Adipocyte (in vitro differentiated cells): ENCODE results near the gene CSMD2.

Experiments used
- DNase-seq: peaks from one replicate; pipeline ENCODE4 v3.0.0-alpha.2; 2015; ENCODE audit warnings: low read depth
- H3K27me3 ChIP-seq: replicated peaks from 2 replicates; pipeline ENCODE4 v1.7.0; 2013; ENCODE audit warnings: mild to moderate bottlenecking, low read length, moderate library complexity; ENCODE audit not compliant: control insufficient read depth, insufficient read depth
- H3K36me3 ChIP-seq: 2 replicates; pipeline ENCODE4 v1.7.0; 2013; ENCODE audit warnings: low read length, mild to moderate bottlenecking, moderate library complexity; ENCODE audit not compliant: control insufficient read depth, insufficient read depth, severe bottlenecking
- H3K4me1 ChIP-seq: 2 replicates; pipeline ENCODE4 v1.7.0; 2013; ENCODE audit warnings: mild to moderate bottlenecking, low read length, moderate library complexity; ENCODE audit not compliant: control insufficient read depth, insufficient read depth
- H3K4me3 ChIP-seq: 2 replicates; pipeline ENCODE4 v1.7.0; 2013; ENCODE audit warnings: mild to moderate bottlenecking, low read length, moderate library complexity
- H3K9ac ChIP-seq: 2 replicates; pipeline ENCODE4 v1.7.0; 2013; ENCODE audit warnings: mild to moderate bottlenecking, low read length, moderate library complexity
- H3K9me3 ChIP-seq: 2 replicates; pipeline ENCODE4 v1.7.0; 2013; ENCODE audit warnings: mild to moderate bottlenecking, low read length, moderate library complexity; ENCODE audit not compliant: control insufficient read depth

The CSMD2 gene

GRCh38 chr1:33949570-33949969 lies 215.5 kb downstream of the CSMD2 start:
- Histone ChIP-seq H3K4me1 (peaks cover 3% of the 10 kb centered on the region), H3K9ac (no peak overlapping the region), H3K27me3 (no peaks in the 10 kb centered on the region), H3K36me3 (no peaks in the 10 kb centered on the region), H3K9me3 (no peaks in the 10 kb centered on the region), H3K4me3 (no peak overlapping the region)
- no peak for DNase-seq

DNA sequence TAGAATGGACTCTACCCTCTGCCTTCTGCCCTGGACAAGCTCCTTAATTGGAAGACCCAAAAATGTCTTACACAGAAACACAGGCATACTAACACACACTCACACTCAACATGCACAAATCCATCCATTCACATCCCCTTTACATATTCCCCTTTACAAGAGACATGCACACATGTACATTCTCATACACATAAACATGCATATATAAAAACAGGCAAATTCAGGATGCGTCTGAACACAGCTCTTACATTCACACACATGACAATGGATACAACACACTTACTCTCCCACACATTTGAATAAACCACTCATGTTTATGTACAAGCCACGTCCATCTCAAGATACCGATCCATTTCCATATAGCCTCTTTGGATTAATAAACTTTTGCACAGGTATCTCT lies 216.7 kb downstream of the CSMD2 start:
- Histone ChIP-seq H3K4me1 (peaks cover 15% of the 10 kb centered on the region), H3K4me3 (no peak overlapping the region), H3K36me3 (no peaks in the 10 kb centered on the region), H3K9me3 (no peaks in the 10 kb centered on the region), H3K27me3 (no peaks in the 10 kb centered on the region), H3K9ac (no peak overlapping the region)
- DNase-seq = no peak

- Histone ChIP-seq H3K9ac (no peak overlapping the region), H3K4me3 (no peak overlapping the region), H3K36me3 (no peaks in the 10 kb centered on the region), H3K27me3 (no peaks in the 10 kb centered on the region), H3K9me3 (no peaks in the 10 kb centered on the region), H3K4me1 (peaks cover 22% of the 10 kb centered on the region)
- DNase-seq = no peak
Observed at GRCh38 chr1:33946836-33947235, 218.2 kb downstream of the CSMD2 start.

DNA sequence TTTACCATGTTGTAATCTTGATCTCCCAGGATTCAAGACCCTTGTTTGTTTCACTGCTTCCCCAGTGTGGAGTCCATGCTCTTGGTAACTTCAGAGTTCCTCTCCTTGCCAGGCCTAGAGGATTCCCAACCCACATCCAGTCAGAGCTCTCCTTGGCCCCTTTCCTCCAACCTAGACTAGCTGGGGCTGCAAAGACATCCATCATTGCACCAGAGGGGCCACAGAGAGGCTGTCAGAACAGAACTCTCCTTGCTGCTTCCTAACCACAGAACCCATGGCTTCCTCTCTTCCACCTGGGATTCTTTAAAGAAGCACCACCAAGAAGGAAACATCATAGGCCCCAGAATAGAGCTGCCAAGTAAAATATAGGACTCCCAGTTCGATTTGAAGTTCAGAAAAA lies 220.2 kb downstream of the CSMD2 start:
- H3K36me3 ChIP-seq = no peaks in the 10 kb centered on the region
- no peaks in the 10 kb centered on the region for H3K27me3 ChIP-seq
- H3K9ac ChIP-seq = no peak overlapping the region
- no peak for DNase-seq
- no peak overlapping the region for H3K4me3 ChIP-seq
- peaks cover 22% of the 10 kb centered on the region for H3K4me1 ChIP-seq
- no peaks in the 10 kb centered on the region for H3K9me3 ChIP-seq

GRCh38 chr1:33943978-33944377 lies 221.1 kb downstream of the CSMD2 start:
- no peak overlapping the region for H3K4me3 ChIP-seq
- peak; percentile 85 for DNase-seq
- no peaks in the 10 kb centered on the region for H3K36me3 ChIP-seq
- H3K27me3 ChIP-seq = no peaks in the 10 kb centered on the region
- H3K9ac ChIP-seq = no peak overlapping the region
- H3K4me1 ChIP-seq = peaks cover 22% of the 10 kb centered on the region
- no peaks in the 10 kb centered on the region for H3K9me3 ChIP-seq

DNA sequence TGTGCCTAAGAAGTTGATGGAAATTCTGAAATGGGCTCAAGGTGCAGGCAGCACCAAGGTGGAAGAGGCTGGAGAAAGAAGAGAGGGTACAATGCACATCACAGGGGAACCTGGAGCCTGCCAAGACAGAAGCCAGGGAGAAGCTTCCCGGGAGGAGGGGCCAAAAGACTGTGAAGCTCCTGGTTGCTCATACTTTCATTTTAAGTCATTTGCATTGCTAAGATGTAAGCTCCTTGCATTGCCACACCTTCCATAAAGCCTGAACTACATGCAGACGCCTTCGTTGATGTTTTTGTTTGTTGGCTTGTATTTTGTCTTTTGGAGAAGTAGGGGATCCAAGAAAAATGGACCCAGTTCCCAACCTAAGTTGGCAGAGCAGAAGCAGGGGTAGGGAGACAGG lies 232.2 kb downstream of the CSMD2 start:
- no peaks in the 10 kb centered on the region for H3K36me3 ChIP-seq
- peaks cover 8% of the 10 kb centered on the region for H3K4me1 ChIP-seq
- no peak overlapping the region for H3K4me3 ChIP-seq
- no peak for DNase-seq
- H3K9me3 ChIP-seq = no peaks in the 10 kb centered on the region
- no peak overlapping the region for H3K9ac ChIP-seq
- no peaks in the 10 kb centered on the region for H3K27me3 ChIP-seq

GRCh38 chr1:33931111-33931475 lies 233.9 kb downstream of the CSMD2 start:
- H3K9me3 ChIP-seq = no peaks in the 10 kb centered on the region
- H3K9ac ChIP-seq = no peak overlapping the region
- no peaks in the 10 kb centered on the region for H3K36me3 ChIP-seq
- DNase-seq = no peak
- peaks cover 8% of the 10 kb centered on the region for H3K4me1 ChIP-seq
- H3K4me3 ChIP-seq = no peak overlapping the region
- H3K27me3 ChIP-seq = no peaks in the 10 kb centered on the region

DNA sequence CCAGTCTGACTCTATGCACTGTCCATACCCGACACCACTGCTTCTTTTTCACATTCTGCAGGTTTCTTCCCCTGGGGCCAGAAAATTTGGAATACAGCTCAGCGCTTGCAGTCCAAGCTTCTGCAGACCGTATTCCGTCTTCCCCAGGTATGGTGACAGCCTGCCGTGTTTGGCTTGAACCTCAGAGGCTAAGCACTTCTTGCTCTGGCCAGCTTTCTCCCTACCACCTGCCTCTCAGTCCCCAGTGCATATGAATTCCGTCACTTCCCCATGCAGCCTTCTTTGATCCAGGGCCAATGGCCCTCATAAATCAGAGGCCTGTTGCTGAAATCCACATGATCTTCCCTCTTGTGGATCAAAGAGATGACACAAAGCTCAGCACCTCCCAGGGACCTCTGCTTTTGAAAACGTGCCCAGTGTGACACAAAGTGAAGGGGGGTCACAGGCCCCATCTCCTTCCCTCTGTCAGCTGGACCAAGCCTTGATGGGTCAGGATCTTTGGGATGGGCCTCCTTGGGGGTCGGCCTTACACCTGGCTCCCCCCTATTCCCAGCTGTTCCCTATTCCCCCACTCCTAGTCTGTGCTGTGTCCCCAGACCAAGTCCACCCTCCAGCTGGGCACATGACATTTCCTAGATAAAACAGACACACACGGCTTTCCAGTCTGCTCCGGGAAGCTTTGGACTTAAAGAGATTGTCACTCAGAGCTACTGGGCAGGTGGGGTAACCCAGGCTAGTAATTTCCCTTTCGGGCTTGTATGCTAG lies 234.5 kb downstream of the CSMD2 start:
- H3K27me3 ChIP-seq = no peaks in the 10 kb centered on the region
- no peak for DNase-seq
- H3K36me3 ChIP-seq = no peaks in the 10 kb centered on the region
- peaks cover 8% of the 10 kb centered on the region for H3K4me1 ChIP-seq
- H3K9ac ChIP-seq = no peak overlapping the region
- H3K4me3 ChIP-seq = no peak overlapping the region
- no peaks in the 10 kb centered on the region for H3K9me3 ChIP-seq

- no peak for DNase-seq
- H3K9ac ChIP-seq = no peak overlapping the region
- no peak overlapping the region for H3K4me3 ChIP-seq
- no peaks in the 10 kb centered on the region for H3K9me3 ChIP-seq
- no peaks in the 10 kb centered on the region for H3K36me3 ChIP-seq
- H3K27me3 ChIP-seq = no peaks in the 10 kb centered on the region
- peaks cover 4% of the 10 kb centered on the region for H3K4me1 ChIP-seq
Observed at GRCh38 chr1:33928251-33928650, 236.8 kb downstream of the CSMD2 start.

- Histone ChIP-seq H3K4me3 (no peak overlapping the region), H3K36me3 (no peaks in the 10 kb centered on the region), H3K9ac (no peak overlapping the region), H3K4me1 (peaks cover 4% of the 10 kb centered on the region), H3K27me3 (no peaks in the 10 kb centered on the region), H3K9me3 (no peaks in the 10 kb centered on the region)
- no peak for DNase-seq
Observed at GRCh38 chr1:33927721-33928120, 237.3 kb downstream of the CSMD2 start.

GRCh38 chr1:33925586-33925985 lies 239.4 kb downstream of the CSMD2 start:
- no peaks in the 10 kb centered on the region for H3K9me3 ChIP-seq
- no peaks in the 10 kb centered on the region for H3K36me3 ChIP-seq
- no peak overlapping the region for H3K4me3 ChIP-seq
- no peaks in the 10 kb centered on the region for H3K4me1 ChIP-seq
- DNase-seq = no peak
- H3K27me3 ChIP-seq = no peaks in the 10 kb centered on the region
- H3K9ac ChIP-seq = no peak overlapping the region

DNA sequence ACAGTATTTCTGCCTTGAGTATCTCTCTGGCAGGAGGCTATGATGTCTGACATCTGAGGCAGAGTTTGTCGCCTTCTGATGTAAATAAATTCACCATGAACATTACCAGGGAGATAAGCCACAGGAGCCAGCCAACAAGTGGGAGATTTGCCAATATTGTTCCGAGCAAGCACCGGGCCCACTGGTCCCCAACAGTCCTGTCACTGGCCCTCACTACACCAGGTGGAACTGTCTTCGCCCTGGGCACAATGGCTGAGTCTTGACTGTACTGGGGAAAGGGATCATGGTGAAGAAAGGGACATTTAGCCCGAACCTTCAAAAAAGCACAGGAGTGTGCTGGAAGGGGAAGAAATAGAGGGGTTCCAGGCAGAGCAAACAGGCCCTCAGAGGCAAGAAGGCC lies 243.7 kb downstream of the CSMD2 start:
- DNase-seq = no peak
- Histone ChIP-seq H3K9ac (no peak overlapping the region), H3K36me3 (no peaks in the 10 kb centered on the region), H3K27me3 (no peaks in the 10 kb centered on the region), H3K4me3 (no peak overlapping the region), H3K9me3 (no peaks in the 10 kb centered on the region), H3K4me1 (peaks cover 5% of the 10 kb centered on the region)
